Esophagus squamous epithelium (tissue), 5 donors: ENCODE measurements around the gene CDH15. TPM values are rescaled to one million over a fixed set of nuclear protein-coding genes. Genes with fewer than 3 reads are reported as not detected.
"Not testable (repeated sequence)": the region's sequence is repeated elsewhere in the genome, so short reads cannot be mapped to it uniquely, and the experiment has no call there.

Experiments used
- DNase-seq: peaks from one replicate; lab custom pipeline; 2025; lab: John Stamatoyannopoulos, UW
- H3K27ac ChIP-seq, 4 donors: fragments of 200-600 bp; sonication (generic); one replicate each; pipeline ENCODE4 v1.5.1; 2016 to 2019; ENCODE audit warnings: mild to moderate bottlenecking in 1 of 4
- H3K27me3 ChIP-seq, 4 donors: fragments of 200-600 bp; sonication (generic); 1 replicate in 3 of 4; 2 replicates in 1 of 4; pipeline versions ENCODE4 v1.5.1 to v1.6.0; 2017 to 2021; ENCODE audit warnings: antibody characterized with exemption in 1 of 4
- H3K36me3 ChIP-seq, 3 donors: fragments of 200-600 bp; sonication (generic); one replicate each; pipeline ENCODE4 v1.5.1; 2016 to 2019
- H3K4me1 ChIP-seq, 3 donors: fragments of 200-600 bp; sonication (generic); one replicate each; pipeline ENCODE4 v1.5.1; 2017 to 2019
- H3K4me3 ChIP-seq, 4 donors: fragments of 200-600 bp; sonication (generic); 1 replicate in 3 of 4; 2 replicates in 1 of 4; pipeline ENCODE4 v1.5.1; 2016 to 2019; ENCODE audit warnings: mild to moderate bottlenecking in 2 of 4, moderate library complexity in 1 of 4
- H3K9me3 ChIP-seq, 3 donors: fragments of 200-600 bp; sonication (generic); one replicate each; pipeline ENCODE4 v1.5.1; 2016 to 2019
- POLR2A ChIP-seq, 4 donors: fragments of 450-650 bp; IDR thresholded peaks; one replicate each; pipeline ENCODE4 v1.6.1; 2017; ENCODE audit warnings: antibody characterized with exemption in 4 of 4, mild to moderate bottlenecking in 4 of 4, moderate library complexity in 3 of 4
- WGBS, 2 donors: methylation state at CpG; one replicate each; pipeline ENCODE4 v1.1.5; 2018; 5-methylcytosine and 5-hydroxymethylcytosine counted together
- intact Hi-C: fragments of 100-400 bp; cut with DNase I; formaldehyde crosslinking; loops from one replicate; pipeline ENCODE4 v1.15.0; 2022
- total RNA-seq, 4 donors: library from RNA; depleted of rRNA; stranded (reverse); fragments of >200 nt; gene quantifications; one replicate each; pipeline ENCODE4 v1.1.0, GENCODE V29; 2016
- TF ChIP-seq, protein P1 (sequence below), 6 experiments: fragments of 450-650 bp in 4 of 6; fragments of 200-600 bp in 2 of 6; sonication (generic) in 2 of 6; IDR thresholded peaks; one replicate each; pipeline ENCODE4 v1.5.1; 2016 to 2019; ENCODE audit warnings: antibody characterized with exemption in 6 of 6, mild to moderate bottlenecking in 4 of 6, moderate library complexity in 4 of 6
- donor health status: DM: yes; HTN: yes; CAD: no.

Gene CDH15
- total RNA-seq, 4 donors from 2014 or later, result not detected

- H3K4me3 ChIP-seq, result no peak overlapping the region
- WGBS, 2 donors, result 57 to 76% methylated on average over 9 to 10 of the region's 15 CpGs
- H3K27me3 ChIP-seq, result peaks cover 0 to 93% (median 7%) of the 10 kb centered on the region in 4 donors
- intact Hi-C loops, result loop anchor here (10.0 kb wide), 1 partner anchor 350 kb away; the partner anchor contains the start of gene APRT
- peaks cover 5 to 10% (median 8%) of the 10 kb centered on the region in 3 donors for H3K4me1 ChIP-seq
- H3K36me3 ChIP-seq, result no peaks in the 10 kb centered on the region
- no peaks in the 10 kb centered on the region for H3K9me3 ChIP-seq
- TF ChIP-seq, protein P1, sequence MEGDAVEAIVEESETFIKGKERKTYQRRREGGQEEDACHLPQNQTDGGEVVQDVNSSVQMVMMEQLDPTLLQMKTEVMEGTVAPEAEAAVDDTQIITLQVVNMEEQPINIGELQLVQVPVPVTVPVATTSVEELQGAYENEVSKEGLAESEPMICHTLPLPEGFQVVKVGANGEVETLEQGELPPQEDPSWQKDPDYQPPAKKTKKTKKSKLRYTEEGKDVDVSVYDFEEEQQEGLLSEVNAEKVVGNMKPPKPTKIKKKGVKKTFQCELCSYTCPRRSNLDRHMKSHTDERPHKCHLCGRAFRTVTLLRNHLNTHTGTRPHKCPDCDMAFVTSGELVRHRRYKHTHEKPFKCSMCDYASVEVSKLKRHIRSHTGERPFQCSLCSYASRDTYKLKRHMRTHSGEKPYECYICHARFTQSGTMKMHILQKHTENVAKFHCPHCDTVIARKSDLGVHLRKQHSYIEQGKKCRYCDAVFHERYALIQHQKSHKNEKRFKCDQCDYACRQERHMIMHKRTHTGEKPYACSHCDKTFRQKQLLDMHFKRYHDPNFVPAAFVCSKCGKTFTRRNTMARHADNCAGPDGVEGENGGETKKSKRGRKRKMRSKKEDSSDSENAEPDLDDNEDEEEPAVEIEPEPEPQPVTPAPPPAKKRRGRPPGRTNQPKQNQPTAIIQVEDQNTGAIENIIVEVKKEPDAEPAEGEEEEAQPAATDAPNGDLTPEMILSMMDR (IDR thresholded peaks at IDR 0.05), result no peak
- no peak for TF ChIP-seq POLR2A (IDR thresholded peaks at IDR 0.05)
- no peak overlapping the region for H3K27ac ChIP-seq
- no peak for DNase-seq
Measured at GRCh38 chr16:89164436-89164835, 7.1 kb upstream of the CDH15 start.

- 70 to 81% methylated on average over 2 to 4 of the region's 20 CpGs for whole genome bisulfite sequencing, 2 donors
Measured at GRCh38 chr16:89164847-89165680, 6.5 kb upstream of the CDH15 start.

GRCh38 chr16:89165681-89165979 is 5.9 kb upstream of the CDH15 start:
- H3K27me3 ChIP-seq, result peaks cover 0 to 94% (median 13%) of the 10 kb centered on the region in 4 donors
- not testable (repeated sequence) for H3K36me3 ChIP-seq, H3K4me3 ChIP-seq, H3K9me3 ChIP-seq, H3K27ac ChIP-seq, DNase-seq
- 76 to 83% methylated on average over 1 to 6 of the region's 10 CpGs for WGBS, 2 donors
- peaks cover 10 to 18% (median 10%) of the 10 kb centered on the region in 3 donors for H3K4me1 ChIP-seq
- intact Hi-C loops, result loop anchor here (5.0 to 10.0 kb wide), 2 partner anchors 223 to 351 kb away; partner anchors contain the start of gene APRT

More at GRCh38 chr16:89164847-89165680, 6.5 kb upstream of the CDH15 start:
- DNase-seq, result no peak
- no peak overlapping the region for H3K27ac ChIP-seq
- intact Hi-C loops, result loop anchor here (5.0 to 10.0 kb wide), 2 partner anchors 223 to 350 kb away; partner anchors contain the start of gene APRT
- TF ChIP-seq POLR2A (IDR thresholded peaks at IDR 0.05), result no peak
- TF ChIP-seq, protein P1 (IDR thresholded peaks at IDR 0.05), result no peak
- no peak overlapping the region for H3K4me3 ChIP-seq
- peaks cover 0 to 93% (median 12%) of the 10 kb centered on the region in 4 donors for H3K27me3 ChIP-seq
- H3K9me3 ChIP-seq, result no peaks in the 10 kb centered on the region
- peaks cover 5 to 13% (median 8%) of the 10 kb centered on the region in 3 donors for H3K4me1 ChIP-seq
- H3K36me3 ChIP-seq, result no peaks in the 10 kb centered on the region

DNA sequence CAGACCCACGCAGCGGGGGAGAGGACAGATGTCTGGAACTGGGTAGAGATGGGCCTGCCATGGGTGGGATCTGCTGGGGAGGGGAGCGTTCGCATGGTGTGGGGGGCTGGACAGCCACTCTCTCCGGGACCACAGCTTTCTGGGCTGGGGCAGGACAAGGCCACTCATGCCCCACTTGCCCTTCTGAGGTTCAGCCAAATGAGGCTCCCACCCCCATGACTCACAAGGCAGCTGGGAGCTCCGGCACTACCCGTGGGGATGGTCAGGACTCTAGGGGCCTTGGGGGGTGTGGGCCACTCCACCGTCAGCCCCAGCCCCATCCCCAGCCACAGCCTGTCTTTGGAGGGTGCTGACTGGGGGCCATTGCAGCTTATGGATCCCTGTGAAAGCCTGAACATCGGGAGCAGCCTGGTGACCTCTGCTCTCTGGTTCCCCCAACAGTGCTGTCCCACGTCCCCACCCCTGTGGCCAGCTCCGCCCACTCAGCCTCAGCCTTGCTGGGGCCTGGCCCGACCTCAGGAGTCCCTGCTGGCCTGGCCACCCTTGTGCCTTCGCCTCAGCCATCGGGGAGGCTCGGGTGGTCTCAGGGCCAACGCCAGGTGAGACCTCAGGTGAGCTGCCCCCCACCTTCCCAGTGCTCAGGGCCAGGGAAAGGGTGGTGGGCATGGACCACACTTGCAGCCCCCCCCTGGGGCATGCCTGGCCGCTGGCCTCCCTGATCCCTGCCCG is 4.7 kb upstream of the CDH15 start:
- WGBS, 2 donors, result 64 to 70% methylated on average over 2 to 8 of the region's 18 CpGs
- intact Hi-C loops, result loop anchor here (5.0 to 10.0 kb wide), 2 partner anchors 225 to 352 kb away; partner anchors contain the start of gene APRT
- no peak overlapping the region for H3K27ac ChIP-seq

DNA sequence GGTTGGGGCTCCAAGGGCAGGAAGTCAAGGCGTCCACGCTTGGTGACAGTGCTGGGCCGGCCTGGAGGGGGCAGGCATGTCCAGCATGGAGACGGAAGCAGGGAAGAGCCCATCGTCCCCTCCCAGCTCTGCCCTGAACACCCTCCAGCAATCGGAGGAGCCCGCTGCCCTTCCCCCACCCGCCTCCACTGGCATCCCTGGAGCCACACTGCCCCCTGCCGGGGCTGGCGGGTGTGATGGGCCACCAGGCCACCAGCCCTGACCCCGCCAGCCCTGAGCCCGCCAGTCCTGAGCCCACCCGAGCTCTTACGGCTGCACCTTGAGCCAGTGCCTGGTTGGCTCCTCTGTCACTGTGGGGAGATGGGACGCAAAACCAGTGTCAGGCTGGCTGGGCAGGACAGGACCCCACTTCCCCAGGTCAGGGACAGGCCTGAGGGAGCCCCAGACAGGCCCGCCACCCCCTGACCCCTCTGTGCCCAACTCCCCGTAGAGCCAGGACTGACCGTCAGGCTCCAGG is 4.1 kb upstream of the CDH15 start:
- no peak for DNase-seq
- H3K27me3 ChIP-seq, result peaks cover 0 to 94% (median 15%) of the 10 kb centered on the region in 4 donors
- H3K27ac ChIP-seq, result no peak overlapping the region
- no peak for TF ChIP-seq POLR2A (IDR thresholded peaks at IDR 0.05)
- TF ChIP-seq, protein P1 (IDR thresholded peaks at IDR 0.05), result peak; percentile 78 to 96 (median 86)
- peak overlapping the region in 1 of 4 donors; percentile 18 for H3K4me3 ChIP-seq
- intact Hi-C loops, result loop anchor here (5.0 to 10.0 kb wide), 2 partner anchors 225 to 353 kb away; partner anchors contain the start of gene APRT
- H3K36me3 ChIP-seq, result no peaks in the 10 kb centered on the region
- 20 to 23% methylated on average over 1 to 4 of the region's 18 CpGs for WGBS, 2 donors
- no peaks in the 10 kb centered on the region for H3K9me3 ChIP-seq
- H3K4me1 ChIP-seq, result peaks cover 20 to 34% (median 23%) of the 10 kb centered on the region in 3 donors

More for the DNA sequence above, 4.7 kb upstream of the CDH15 start:
- peaks cover 20 to 31% (median 20%) of the 10 kb centered on the region in 3 donors for H3K4me1 ChIP-seq
- no peaks in the 10 kb centered on the region for H3K36me3 ChIP-seq
- H3K4me3 ChIP-seq, result peak overlapping the region in 1 of 4 donors; percentile 18
- H3K9me3 ChIP-seq, result no peaks in the 10 kb centered on the region
- TF ChIP-seq, protein P1 (IDR thresholded peaks at IDR 0.05), result no peak
- no peak for TF ChIP-seq POLR2A (IDR thresholded peaks at IDR 0.05)
- H3K27me3 ChIP-seq, result peaks cover 0 to 94% (median 15%) of the 10 kb centered on the region in 4 donors
- DNase-seq, result no peak
